ENCODE measurements around the gene TAF11L4. TPM values are rescaled to one million over a fixed set of nuclear protein-coding genes. Genes with fewer than 3 reads are reported as not detected.
"Not testable (repeated sequence)": the region's sequence is repeated elsewhere in the genome, so short reads cannot be mapped to it uniquely, and the experiment has no call there.

TAF11L4 gene
- total RNA-seq, 4 donors from 2014 or later, result not detected

- H3K9me3 ChIP-seq; H3K4me3 ChIP-seq; H3K36me3 ChIP-seq; H3K27me3 ChIP-seq; H3K4me1 ChIP-seq; H3K27ac ChIP-seq; intact Hi-C loops (cut with DNase I; ENCODE audit: low total_unique reads): not testable (repeated sequence)
- peak in 1 of 2 donors; percentile 32 for DNase-seq
These were observed 4.9 kb downstream of the TAF11L4 start for GRCh38 chr5:17526504-17526903.

- H3K4me1 ChIP-seq; DNase-seq; H3K27me3 ChIP-seq; H3K4me3 ChIP-seq; intact Hi-C loops (cut with DNase I; ENCODE audit: low total_unique reads); H3K9me3 ChIP-seq; H3K36me3 ChIP-seq; H3K27ac ChIP-seq: not testable (repeated sequence)
These were observed 6.8 kb downstream of the TAF11L4 start, which contains the start of gene TAF11L6 for GRCh38 chr5:17528369-17528768. TSS of gene TAF11L6 (plus strand) at chr5:17528669.

Small RNA genes lying within 50 kb of the gene (small RNA-seq; reads per million reads assigned to genes)
- not detected for gene AC106774.3

Other genes starting within 250 kb of the TAF11L4 start
- not detected for gene TAF11L2, start 23.6 kb upstream of the TAF11L4 start, total RNA-seq
- gene TAF11L3, start 3.4 kb upstream of the TAF11L4 start, total RNA-seq, result not detected
- gene TAF11L5, start 3.4 kb downstream of the TAF11L4 start, total RNA-seq, result not detected
- gene TAF11L6, start 6.9 kb downstream of the TAF11L4 start, total RNA-seq, result not detected
- not detected for gene TAF11L7, start 64.0 kb downstream of the TAF11L4 start, total RNA-seq
- gene TAF11L8, start 69.2 kb downstream of the TAF11L4 start, total RNA-seq, result not detected
- gene TAF11L9, start 72.6 kb downstream of the TAF11L4 start, total RNA-seq, result not detected
- gene TAF11L10, start 76.0 kb downstream of the TAF11L4 start, total RNA-seq, result not detected
- not detected for gene TAF11L11, start 82.4 kb downstream of the TAF11L4 start, total RNA-seq
- gene TAF11L12, start 88.6 kb downstream of the TAF11L4 start, total RNA-seq, result not detected
- gene TAF11L13, start 110.3 kb downstream of the TAF11L4 start, total RNA-seq, result not detected
- not detected for gene TAF11L14, start 112.7 kb downstream of the TAF11L4 start, total RNA-seq